OCI-LY7 (cell line): ENCODE measurements around the gene HMX3. TPM values are rescaled to one million over a fixed set of nuclear protein-coding genes. Genes with fewer than 3 reads are reported as not detected.

Experiments used
- BruUV-seq: library from RNA; stranded (reverse); fragments of 400-500 nt; replicated peaks from 2 replicates; lab custom pipeline; 2021; lab: Mats Ljungman, UMichigan
- CTCF ChIA-PET: fragments of 300-600 bp; sonication (Branson Sonifier 250); formaldehyde crosslinking; loops from one replicate; lab custom pipeline; 2022; ENCODE audit warnings: antibody characterized with exemption; ENCODE audit not compliant: unreplicated experiment; lab: Charles Lee
- POLR2A ChIA-PET: fragments of 300-600 bp; sonication (Branson Sonifier 250); formaldehyde crosslinking; loops from one replicate; lab custom pipeline; 2022; ENCODE audit warnings: antibody characterized with exemption; lab: Charles Lee
- DNase-seq: peaks from one replicate; pipeline ENCODE4 v3.0.0-alpha.2; 2015; ENCODE audit warnings: low spot score
- H2AFZ ChIP-seq: fragments of 200-600 bp; sonication (generic), shearing (Covaris generic); 2 replicates; pipeline ENCODE4 v1.6.1; 2014; ENCODE audit warnings: mild to moderate bottlenecking, antibody characterized with exemption, low read length, moderate library complexity
- H3K27ac ChIP-seq: fragments of 200-600 bp; sonication (generic); 2 replicates; pipeline ENCODE4 v1.5.1; 2014; ENCODE audit warnings: mixed run types, low read depth, mild to moderate bottlenecking, moderate library complexity, low read length, inconsistent platforms; ENCODE audit not compliant: poor library complexity, severe bottlenecking
- H3K36me3 ChIP-seq: fragments of 200-600 bp; sonication (generic); 2 replicates; pipeline ENCODE4 v1.6.1; 2014; ENCODE audit warnings: mild to moderate bottlenecking, antibody characterized with exemption, low read length, moderate library complexity, mixed read lengths; ENCODE audit not compliant: insufficient read depth
- H3K4me1 ChIP-seq: fragments of 200-600 bp; sonication (generic); 2 replicates; pipeline ENCODE4 v1.5.1; 2014; ENCODE audit warnings: mild to moderate bottlenecking, low read length; ENCODE audit not compliant: insufficient read depth, poor library complexity, severe bottlenecking
- H3K4me2 ChIP-seq: fragments of 200-600 bp; sonication (generic); 2 replicates; pipeline ENCODE4 v1.6.1; 2014; ENCODE audit warnings: mild to moderate bottlenecking, low read length
- H3K4me3 ChIP-seq: fragments of 200-600 bp; sonication (generic); 2 replicates; pipeline ENCODE4 v1.5.1; 2014; ENCODE audit warnings: mild to moderate bottlenecking, low read depth, low read length; ENCODE audit not compliant: poor library complexity, severe bottlenecking
- H3K79me2 ChIP-seq: fragments of 200-600 bp; sonication (generic); 2 replicates; pipeline ENCODE4 v1.6.1; 2016; ENCODE audit warnings: low read depth, mild to moderate bottlenecking, low read length, moderate library complexity, mixed read lengths; ENCODE audit not compliant: insufficient read depth
- H3K9me2 ChIP-seq: fragments of 200-600 bp; sonication (generic); 2 replicates; pipeline ENCODE4 v1.6.1; 2016; ENCODE audit warnings: mild to moderate bottlenecking, low read length, mixed read lengths; ENCODE audit not compliant: insufficient read depth
- H3K9me3 ChIP-seq: fragments of 200-600 bp; sonication (generic); 2 replicates; pipeline ENCODE4 v1.6.1; 2014; ENCODE audit warnings: mild to moderate bottlenecking, mixed run types, low read length, mixed read lengths
- H4K20me1 ChIP-seq: fragments of 200-600 bp; sonication (generic); 2 replicates; pipeline ENCODE4 v1.6.1; 2014; ENCODE audit warnings: mild to moderate bottlenecking, antibody characterized with exemption, low read length, moderate library complexity, mixed read lengths; ENCODE audit not compliant: insufficient read depth
- CTCF ChIP-seq: fragments of 200-600 bp; sonication (generic); conservative IDR thresholded peaks from 2 replicates; pipeline ENCODE4 v1.5.1; 2014; ENCODE audit warnings: mild to moderate bottlenecking, antibody characterized with exemption, low read length, moderate library complexity, mixed read lengths
- EZH2phosphoT487 ChIP-seq: fragments of 200-600 bp; sonication (generic); IDR thresholded peaks from 2 replicates; pipeline ENCODE4 v1.6.1; 2018; ENCODE audit warnings: low read depth, borderline replicate concordance, mild to moderate bottlenecking, mixed run types, antibody characterized with exemption, low read length, moderate library complexity, mixed read lengths
- intact Hi-C: fragments of 100-400 bp; cut with micrococcal nuclease; formaldehyde crosslinking; loops from one replicate; pipeline ENCODE4 v1.10.0; 2022; ENCODE audit not compliant: unreplicated experiment
- total RNA-seq, 2 experiments: library from RNA; depleted of rRNA in 1 of 2; stranded (reverse); fragments of >200 nt in 1 of 2; shearing (Covaris generic) in 1 of 2; gene quantifications; 2 replicates each; pipeline ENCODE4 v1.2.3, GENCODE V29; 2014 to 2022

Gene HMX3
- total RNA-seq, 2 experiments from 2014 or later: 0.44 TPM; not detected in 1

- Histone ChIP-seq H3K4me3 (peak within 1 kb of the TSS; percentile 61), H3K36me3 (no peaks in the 10 kb centered on the region), H3K27ac (no peak within 1 kb of the TSS), H3K9me3 (no peaks in the 10 kb centered on the region), H3K79me2 (no peaks in the 10 kb centered on the region), H2AFZ (no peak within 1 kb of the TSS; the same call in 1 of the 2 replicates), H4K20me1 (no peaks in the 10 kb centered on the region), H3K4me1 (peaks cover 14% of the 10 kb centered on the region), H3K4me2 (peak within 1 kb of the TSS; percentile 66), H3K9me2 (no peaks in the 10 kb centered on the region)
- intact Hi-C loops: loop anchor here (5.0 kb wide), 1 partner anchor 389 kb away; no protein-coding TSS in a partner anchor
- CTCF ChIA-PET: no interaction called here
- no TSS peak for BruUV-seq
- TF ChIP-seq CTCF (peak; percentile 19; the same call in 1 of the 2 replicates), EZH2phosphoT487 (no peak)
- POLR2A ChIA-PET: no interaction called here
- DNase-seq: peak; percentile 45
Measured at GRCh38 chr10:123147635-123148413, 12.1 kb downstream of the HMX3 start, which contains the start of gene HMX2. HMX2 (plus strand) TSS chr10:123148136; CDS start chr10:123148379, 243 bp downstream.

GRCh38 chr10:123148414-123149161 is 12.8 kb downstream of the HMX3 start:
- TF ChIP-seq EZH2phosphoT487: no peak
- TF ChIP-seq CTCF: no peak
- CTCF ChIA-PET: no interaction called here
- no TSS peak for BruUV-seq
- no peaks in the 10 kb centered on the region for H3K79me2 ChIP-seq
- peaks cover 18% of the 10 kb centered on the region for H3K4me1 ChIP-seq
- DNase-seq: no peak
- H3K9me3 ChIP-seq: no peaks in the 10 kb centered on the region
- peak overlapping the region; percentile 61 for H3K4me3 ChIP-seq
- no peaks in the 10 kb centered on the region for H3K9me2 ChIP-seq
- POLR2A ChIA-PET: no interaction called here
- H3K27ac ChIP-seq: no peak overlapping the region
- peak overlapping the region; percentile 66 for H3K4me2 ChIP-seq
- H2AFZ ChIP-seq: no peak overlapping the region; the same call in 1 of the 2 replicates
- no peaks in the 10 kb centered on the region for H4K20me1 ChIP-seq
- intact Hi-C loops: loop anchor here (5.0 kb wide), 1 partner anchor 389 kb away; no protein-coding TSS in a partner anchor
- no peaks in the 10 kb centered on the region for H3K36me3 ChIP-seq
